ENCODE measurements around the gene CRACR2B. TPM values are rescaled to one million over a fixed set of nuclear protein-coding genes. Genes with fewer than 3 reads are reported as not detected.

Gene CRACR2B
- total RNA-seq, 4 donors from 2014 or later = 82.7 to 373 (median 210) TPM

DNA sequence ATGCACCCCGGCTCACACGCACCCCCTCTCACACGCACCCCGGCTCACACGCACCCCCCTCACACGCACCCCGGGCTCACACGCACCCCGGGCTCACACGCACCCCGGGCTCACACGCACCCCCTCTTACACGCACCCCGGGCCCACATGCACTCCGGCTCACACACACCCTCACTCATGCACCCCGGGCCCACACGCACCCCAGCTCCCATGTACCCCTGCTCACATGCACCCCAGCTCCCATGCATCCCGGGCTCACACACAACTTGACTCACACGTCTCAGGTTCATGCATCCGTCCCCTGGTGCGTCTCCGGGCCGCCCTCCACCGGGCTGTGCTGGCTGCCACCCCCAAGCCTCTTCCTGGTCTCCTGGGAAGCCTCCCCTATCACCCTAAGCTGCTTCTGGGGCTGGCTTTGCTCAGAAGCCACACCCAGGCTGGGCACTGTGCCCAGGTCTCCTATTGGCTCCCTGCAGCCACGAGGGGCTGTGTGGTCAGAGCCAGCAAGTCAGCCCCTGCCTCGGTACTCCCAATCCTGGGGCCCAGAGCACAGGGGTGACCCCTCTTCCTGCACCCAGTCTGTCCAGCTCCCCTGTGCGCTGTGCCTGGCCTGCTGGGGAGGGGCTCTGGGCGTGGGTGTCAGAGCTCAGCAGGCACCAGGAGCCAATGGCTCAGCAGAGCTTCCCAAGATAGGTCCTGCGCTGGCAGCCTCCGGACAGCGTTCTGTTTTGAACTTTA lies 31.8 kb downstream of the CRACR2B start:
- Histone ChIP-seq H3K4me1 (peaks cover 13 to 22% (median 15%) of the 10 kb centered on the region in 4 donors), H3K36me3 (no peaks in the 10 kb centered on the region), H3K27ac (peak overlapping the region in 3 of 4 donors; percentile 15 to 46 (median 42)), H3K9me3 (no peaks in the 10 kb centered on the region), H3K4me3 (no peak overlapping the region), H3K27me3 (peaks cover 36% of the 10 kb centered on the region)
- intact Hi-C loops (cut with DNase I; ENCODE audit: low total_unique reads) (loop anchor here (10.0 kb wide), 1 partner anchor 195 kb away; no protein-coding TSS in a partner anchor), in situ Hi-C loops (cut with MboI; ENCODE audit: low pct_ligation_motif_present in 1 of 4, low pct_unique_long_range_greater_than_20kb in 1 of 4, low sequenced_read_pairs in 3 of 4) (loop anchor here in 2 of 4 donors (25.0 kb wide), 1 partner anchor 178 kb away; the partner anchor contains the start of gene MUC6 (in 2 of the 2))
- TF ChIP-seq POLR2A (IDR thresholded peaks at IDR 0.05) (no peak), POLR2AphosphoS5 (IDR thresholded peaks at IDR 0.05) (peak in 1 of 3 donors; percentile 7)
- DNase-seq = peak; percentile 76
- WGBS, 2 donors (ENCODE audit: low coverage in 1 of 2) = 42% methylated on average over 22 of the region's 31 CpGs; no CpG with 5 or more reads in 1 of the 2 donors

DNA sequence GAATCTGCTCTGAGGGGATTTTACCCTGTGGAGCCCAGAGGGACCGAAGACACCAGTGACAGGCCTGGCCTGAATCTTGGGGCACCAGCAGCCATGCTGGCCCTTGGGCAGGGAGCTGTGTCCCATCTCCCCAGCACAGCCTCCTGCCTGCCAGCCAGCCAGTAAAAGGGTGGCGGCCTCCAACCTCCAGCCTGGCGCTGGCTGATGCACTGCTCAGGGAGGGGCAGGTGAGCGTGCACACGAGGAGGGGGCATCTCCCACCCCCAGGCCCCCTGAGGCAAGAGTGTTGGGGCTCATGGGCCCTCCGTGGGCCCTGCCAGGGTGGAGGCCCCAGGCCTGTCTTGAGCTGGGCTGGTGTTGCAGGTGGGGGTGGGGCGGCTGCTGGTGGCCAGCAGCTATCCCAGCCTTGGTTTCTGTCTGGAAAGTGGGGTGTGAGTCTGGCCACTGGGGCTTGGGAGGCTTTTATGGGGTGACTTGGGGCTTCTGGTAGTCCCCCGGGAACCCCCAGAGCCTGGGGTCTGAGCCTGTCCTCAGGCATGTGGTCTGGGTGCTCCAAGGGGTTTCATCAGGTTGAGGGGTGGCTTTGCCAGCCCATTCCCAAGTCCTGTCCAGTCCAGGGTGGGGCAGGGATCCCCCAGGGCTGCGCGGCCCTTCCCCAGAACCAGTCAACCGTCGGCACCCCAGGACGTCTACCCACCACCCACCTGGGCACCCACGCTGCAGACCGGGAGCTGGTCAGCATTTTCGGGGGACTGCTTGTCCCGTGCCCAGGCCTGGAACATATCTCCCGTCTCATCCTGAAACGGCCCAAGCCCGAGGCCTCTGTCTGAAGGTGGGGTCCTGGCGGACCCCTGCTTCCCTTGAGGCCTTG lies 32.8 kb downstream of the CRACR2B start:
- Histone ChIP-seq H3K27me3 (peaks cover 37% of the 10 kb centered on the region), H3K36me3 (no peaks in the 10 kb centered on the region), H3K9me3 (no peaks in the 10 kb centered on the region), H3K4me3 (no peak overlapping the region), H3K27ac (peak overlapping the region in 3 of 4 donors; percentile 15 to 46 (median 42)), H3K4me1 (peaks cover 13 to 22% (median 15%) of the 10 kb centered on the region in 4 donors)
- DNase-seq = no peak
- intact Hi-C loops (cut with DNase I; ENCODE audit: low total_unique reads) = no loop called here
- in situ Hi-C loops (cut with MboI; ENCODE audit: low pct_ligation_motif_present in 1 of 4, low pct_unique_long_range_greater_than_20kb in 1 of 4, low sequenced_read_pairs in 3 of 4) = loop anchor here in 2 of 4 donors (25.0 kb wide), 1 partner anchor 177 kb away; the partner anchor contains the start of gene MUC6 (in 2 of the 2)
- TF ChIP-seq POLR2AphosphoS5 (IDR thresholded peaks at IDR 0.05) (no peak), POLR2A (IDR thresholded peaks at IDR 0.05) (no peak), EP300 (IDR thresholded peaks at IDR 0.05; ENCODE audit: low read depth) (no peak)
- WGBS, 2 donors (ENCODE audit: low coverage in 1 of 2) = 66% methylated on average over 19 of the region's 21 CpGs; no CpG with 5 or more reads in 1 of the 2 donors

DNA sequence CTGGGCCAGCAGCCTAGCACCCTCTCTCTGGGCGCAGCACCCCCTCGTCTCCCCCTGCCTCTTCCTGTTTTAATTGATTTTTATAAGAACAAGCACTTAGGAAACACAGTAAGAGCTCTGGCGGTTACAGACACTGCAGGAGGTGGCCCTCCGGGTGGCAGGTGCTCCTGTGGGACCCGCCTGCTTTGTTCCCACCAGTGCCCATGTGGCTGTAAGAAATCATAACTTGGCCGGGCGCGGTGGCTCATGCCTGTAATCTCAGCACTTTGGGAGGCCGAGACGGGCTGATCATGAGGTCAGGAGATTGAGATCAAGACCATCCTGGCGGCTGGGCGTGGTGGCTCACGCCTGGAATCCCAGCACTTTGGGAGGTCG lies 33.4 kb downstream of the CRACR2B start:
- TF ChIP-seq CTCF (IDR thresholded peaks at IDR 0.05) (no peak), POLR2AphosphoS5 (IDR thresholded peaks at IDR 0.05) (no peak), POLR2A (IDR thresholded peaks at IDR 0.05) (no peak), EP300 (IDR thresholded peaks at IDR 0.05; ENCODE audit: low read depth) (no peak)
- intact Hi-C loops (cut with DNase I; ENCODE audit: low total_unique reads) = no loop called here
- in situ Hi-C loops (cut with MboI; ENCODE audit: low pct_ligation_motif_present in 1 of 4, low pct_unique_long_range_greater_than_20kb in 1 of 4, low sequenced_read_pairs in 3 of 4) = loop anchor here in 2 of 4 donors (25.0 kb wide), 1 partner anchor 176 kb away; the partner anchor contains the start of gene MUC6 (in 2 of the 2)
- peaks cover 13 to 22% (median 15%) of the 10 kb centered on the region in 4 donors for H3K4me1 ChIP-seq
- DNase-seq = no peak
- H3K36me3 ChIP-seq = no peaks in the 10 kb centered on the region
- H3K27me3 ChIP-seq = peaks cover 37% of the 10 kb centered on the region
- H3K27ac ChIP-seq = no peak overlapping the region
- no peak overlapping the region for H3K4me3 ChIP-seq
- 45 to 72% methylated on average over 2 to 14 of the region's 14 CpGs for WGBS, 2 donors (ENCODE audit: low coverage in 1 of 2)
- H3K9me3 ChIP-seq = no peaks in the 10 kb centered on the region

GRCh38 chr11:862081-862661 lies 34.5 kb downstream of the CRACR2B start:
- Histone ChIP-seq H3K4me1 (peaks cover 11 to 22% (median 14%) of the 10 kb centered on the region in 4 donors), H3K36me3 (no peaks in the 10 kb centered on the region), H3K27ac (no peak overlapping the region), H3K9me3 (no peaks in the 10 kb centered on the region), H3K27me3 (peaks cover 37% of the 10 kb centered on the region), H3K4me3 (no peak overlapping the region)
- WGBS, 2 donors (ENCODE audit: low coverage in 1 of 2) = 34% methylated on average over 11 of the region's 20 CpGs; no CpG with 5 or more reads in 1 of the 2 donors
- peak; percentile 55 for DNase-seq
- in situ Hi-C loops (cut with MboI; ENCODE audit: low pct_ligation_motif_present in 1 of 4, low pct_unique_long_range_greater_than_20kb in 1 of 4, low sequenced_read_pairs in 3 of 4) = loop anchor here in 2 of 4 donors (25.0 kb wide), 1 partner anchor 175 kb away; the partner anchor contains the start of gene MUC6 (in 2 of the 2)
- TF ChIP-seq CTCF (IDR thresholded peaks at IDR 0.05) (no peak), POLR2A (IDR thresholded peaks at IDR 0.05) (no peak), EP300 (IDR thresholded peaks at IDR 0.05; ENCODE audit: low read depth) (no peak), POLR2AphosphoS5 (IDR thresholded peaks at IDR 0.05) (no peak)
- intact Hi-C loops (cut with DNase I; ENCODE audit: low total_unique reads) = no loop called here

All from transverse colon (tissue), 4 donors.